IMR-90 (cell line): Measurements from ENCODE around the gene GOLGA6C. TPM values are rescaled to one million over a fixed set of nuclear protein-coding genes. Genes with fewer than 3 reads are reported as not detected.

ENCODE experiments used
- ATAC-seq: fragments of 200-7000 bp; cut with Tn5 transposase; 2 replicates; pipeline ENCODE4 v1.9.1; 2020; ENCODE audit warnings: low read depth, mild to moderate bottlenecking, moderate library complexity
- BruUV-seq: library from RNA; stranded (reverse); fragments of 400-500 nt; replicated peaks from 2 replicates; lab custom pipeline; 2021; lab: Mats Ljungman, UMichigan
- CTCF ChIA-PET: fragments of 300-600 bp; formaldehyde crosslinking; extraction: SDS; loops from one replicate; lab custom pipeline; 2021; ENCODE audit warnings: antibody characterized with exemption; lab: Yijun Ruan, JAX
- POLR2A ChIA-PET: fragments of 300-600 bp; sonication (Branson Sonifier 250); formaldehyde crosslinking; loops from one replicate; lab custom pipeline; 2022; ENCODE audit warnings: antibody characterized with exemption; ENCODE audit not compliant: unreplicated experiment; lab: Charles Lee
- DNase-seq: peaks from one replicate; pipeline ENCODE4 v3.0.0; 2013
- H2AFZ ChIP-seq: replicated peaks from 2 replicates; pipeline ENCODE3; 2013; ENCODE audit warnings: low read length, mild to moderate bottlenecking; ENCODE audit not compliant: poor library complexity
- H2AK5ac ChIP-seq: 2 replicates; pipeline ENCODE4 v1.6.1; 2013; ENCODE audit warnings: low read depth, low read length, inconsistent platforms
- H2AK9ac ChIP-seq: replicated peaks from 2 replicates; pipeline ENCODE3; 2013; ENCODE audit warnings: mild to moderate bottlenecking, low read depth, low read length, moderate library complexity; ENCODE audit not compliant: poor library complexity
- H2BK120ac ChIP-seq: 2 replicates; pipeline ENCODE4 v1.6.1; 2013; ENCODE audit warnings: low read depth, low read length, inconsistent platforms
- H2BK15ac ChIP-seq: 3 replicates; pipeline ENCODE4 v1.6.1; 2013; ENCODE audit warnings: low read depth, low read length, inconsistent platforms
- H2BK20ac ChIP-seq: 2 replicates; pipeline ENCODE4 v1.6.1; 2013; ENCODE audit warnings: low read depth, mild to moderate bottlenecking, inconsistent platforms, low read length, moderate library complexity
- H2BK5ac ChIP-seq: 2 replicates; pipeline ENCODE4 v1.6.1; 2013; ENCODE audit warnings: mild to moderate bottlenecking, low read depth, low read length, inconsistent platforms; ENCODE audit not compliant: poor library complexity, severe bottlenecking
- H3K14ac ChIP-seq: replicated peaks from 2 replicates; pipeline ENCODE4 v1.6.1; 2013; ENCODE audit warnings: low read depth, low read length, inconsistent platforms
- H3K18ac ChIP-seq: 2 replicates; pipeline ENCODE4 v1.6.1; 2013; ENCODE audit warnings: low read depth, low read length, control low read depth
- H3K23ac ChIP-seq: 2 replicates; pipeline ENCODE4 v1.6.1; 2013; ENCODE audit warnings: low read depth, low read length, inconsistent platforms
- H3K27ac ChIP-seq: 2 replicates; pipeline ENCODE4 v1.5.1; 2013; ENCODE audit warnings: mild to moderate bottlenecking, control low read depth, low read length; ENCODE audit not compliant: insufficient read depth
- H3K27me3 ChIP-seq: 2 replicates; pipeline ENCODE4 v1.6.1; 2013; ENCODE audit warnings: low read length; ENCODE audit not compliant: control insufficient read depth, insufficient read depth
- H3K36me3 ChIP-seq: 2 replicates; pipeline ENCODE4 v1.6.1; 2013; ENCODE audit warnings: low read length, mixed read lengths; ENCODE audit not compliant: control insufficient read depth, insufficient read depth
- H3K4ac ChIP-seq: 2 replicates; pipeline ENCODE4 v1.6.1; 2013; ENCODE audit warnings: low read depth, low read length, inconsistent platforms
- H3K4me1 ChIP-seq: 2 replicates; pipeline ENCODE4 v1.6.1; 2013; ENCODE audit warnings: low read length, mixed read lengths; ENCODE audit not compliant: control insufficient read depth, insufficient read depth
- H3K4me2 ChIP-seq: 2 replicates; pipeline ENCODE4 v1.6.1; 2013; ENCODE audit warnings: low read depth, mild to moderate bottlenecking, control low read depth, low read length, moderate library complexity
- H3K4me3 ChIP-seq: 2 replicates; pipeline ENCODE4 v1.5.1; 2013; ENCODE audit warnings: low read depth, mild to moderate bottlenecking, control low read depth, low read length, moderate library complexity; ENCODE audit not compliant: insufficient read depth
- H3K56ac ChIP-seq: 2 replicates; pipeline ENCODE4 v1.6.1; 2013; ENCODE audit warnings: low read length, inconsistent platforms; ENCODE audit not compliant: insufficient read depth; ENCODE audit errors: extremely low read depth
- H3K79me1 ChIP-seq, 2 experiments: 2 replicates each; pipeline ENCODE4 v1.6.1; 2013; ENCODE audit warnings: low read length in 2 of 2, inconsistent platforms in 1 of 2, low read depth in 1 of 2
- H3K9ac ChIP-seq: 2 replicates; pipeline ENCODE4 v1.6.1; 2013; ENCODE audit warnings: low read depth, low read length, control low read depth
- H3K9me1 ChIP-seq: 2 replicates; pipeline ENCODE4 v1.6.1; 2013; ENCODE audit warnings: low read length, inconsistent platforms; ENCODE audit not compliant: insufficient read depth
- H3K9me3 ChIP-seq: 2 replicates; pipeline ENCODE4 v1.6.1; 2013; ENCODE audit warnings: low read length; ENCODE audit not compliant: control insufficient read depth, insufficient read depth
- H4K20me1 ChIP-seq: 2 replicates; pipeline ENCODE4 v1.6.1; 2013; ENCODE audit warnings: low read length, inconsistent platforms; ENCODE audit not compliant: insufficient read depth
- H4K5ac ChIP-seq: 2 replicates; pipeline ENCODE4 v1.6.1; 2013; ENCODE audit warnings: mild to moderate bottlenecking, low read depth, low read length, control low read depth
- H4K8ac ChIP-seq, 2 experiments: 2 replicates each; pipeline ENCODE4 v1.6.1; 2013; ENCODE audit warnings: low read depth in 2 of 2, low read length in 2 of 2, control low read depth in 1 of 2, inconsistent platforms in 1 of 2
- H4K91ac ChIP-seq: 2 replicates; pipeline ENCODE4 v1.6.1; 2013; ENCODE audit warnings: low read depth, low read length, inconsistent platforms; ENCODE audit not compliant: insufficient read depth
- BHLHE40 ChIP-seq: fragments of 150-350 bp; IDR thresholded peaks from 2 replicates; pipeline ENCODE4 v1.6.1; 2016; ENCODE audit warnings: mild to moderate bottlenecking, low read depth, low read length
- CEBPB ChIP-seq: IDR thresholded peaks from 2 replicates; pipeline ENCODE4 v1.6.1; 2012; ENCODE audit warnings: low read depth, low read length, improper control_type of control experiment
- FOS ChIP-seq: fragments of 150-350 bp; IDR thresholded peaks from 2 replicates; pipeline ENCODE4 v1.6.1; 2016; ENCODE audit warnings: low read depth, low read length
- MAFK ChIP-seq: IDR thresholded peaks from 2 replicates; pipeline ENCODE4 v1.6.1; 2012; ENCODE audit warnings: low read depth, low read length, improper control_type of control experiment
- MXI1 ChIP-seq: IDR thresholded peaks from 2 replicates; pipeline ENCODE4 v1.6.1; 2012; ENCODE audit warnings: low read depth, mild to moderate bottlenecking, low read length, moderate library complexity, borderline replicate concordance
- NFE2L2 ChIP-seq: fragments of 150-350 bp; IDR thresholded peaks from 2 replicates; pipeline ENCODE4 v1.6.1; 2016; ENCODE audit warnings: low read depth, mild to moderate bottlenecking, low read length
- RAD21 ChIP-seq: IDR thresholded peaks from 2 replicates; pipeline ENCODE4 v1.6.1; 2012; ENCODE audit warnings: low read length, improper control_type of control experiment
- RFX5 ChIP-seq: IDR thresholded peaks from 2 replicates; pipeline ENCODE4 v1.8.0; 2012; ENCODE audit warnings: low read depth, mild to moderate bottlenecking, low read length, moderate library complexity
- whole genome bisulfite sequencing, 2 experiments: methylation state at CpG; one replicate each; pipeline versions ENCODE4 v1.1.5 to v1.1.7; 2013; ENCODE audit warnings: missing lambda C conversion rate in 2 of 2; ENCODE audit not compliant: insufficient read length in 1 of 2; ENCODE audit errors: extremely low coverage in 2 of 2; 5-methylcytosine and 5-hydroxymethylcytosine counted together
- dilution Hi-C: fragments of 300-500 bp; cut with HindIII; formaldehyde crosslinking; loops from one replicate; pipeline ENCODE4 v1.14.3; 2018; ENCODE audit warnings: low sequenced_read_pairs; ENCODE audit not compliant: unreplicated experiment
- in situ Hi-C: fragments of 300-500 bp; cut with MboI; formaldehyde crosslinking; loops from 3 replicates; pipeline ENCODE4 v1.14.3; 2019; ENCODE audit warnings: low sequenced_read_pairs, inconsistent platforms, mixed read lengths
- intact Hi-C: fragments of 100-400 bp; cut with micrococcal nuclease; formaldehyde crosslinking; loops from 2 replicates; pipeline ENCODE4 v1.10.0; 2022
- polyA plus RNA-seq, 3 experiments: library from polyadenylated mRNA; depleted of rRNA; stranded (reverse); fragments of >200 nt; gene quantifications; 2 replicates each; pipeline ENCODE4 v1.2.3, GENCODE V29; 2012; ENCODE audit warnings: low replicate concordance in 1 of 3
- total RNA-seq: library from RNA; depleted of rRNA; stranded (reverse); fragments of >200 nt; gene quantifications from 2 replicates; pipeline ENCODE4 v1.2.3, GENCODE V29; 2012
- TF ChIP-seq, protein P1 (sequence below): fragments of 150-350 bp; IDR thresholded peaks from 2 replicates; pipeline ENCODE4 v1.6.1; 2017; ENCODE audit warnings: mild to moderate bottlenecking, antibody characterized with exemption, low read length, low read depth
- TF ChIP-seq, protein P2 (sequence below): conservative IDR thresholded peaks from 2 replicates; pipeline ENCODE4 v1.5.1; 2012; ENCODE audit warnings: mild to moderate bottlenecking, low read depth, low read length, improper control_type of control experiment
- TF ChIP-seq, protein P3 (sequence below): fragments of 150-350 bp; IDR thresholded peaks from 2 replicates; pipeline ENCODE4 v1.6.1; 2016; ENCODE audit warnings: low read depth, mild to moderate bottlenecking, low read length, moderate library complexity, borderline replicate concordance

GOLGA6C gene
- total and polyA plus RNA-seq, 2 of the 4 experiments (the other 2 are of a cell fraction) = not detected

- TF ChIP-seq BHLHE40 = no peak
Observed at GRCh38 chr15:75235760-75236729, 22.1 kb upstream of the GOLGA6C start (continued).

GRCh38 chr15:75237316-75237982 is 20.7 kb upstream of the GOLGA6C start:
- ChIA-PET POLR2A (no interaction called here), CTCF (no interaction called here)
- Histone ChIP-seq H3K79me1 (no peaks in the 10 kb centered on the region), H3K18ac (no peak overlapping the region), H4K91ac (no peak overlapping the region), H3K56ac (no peak overlapping the region), H3K4me1 (no peaks in the 10 kb centered on the region), H3K9me3 (no peaks in the 10 kb centered on the region), H3K14ac (no peak overlapping the region), H3K23ac (no peak overlapping the region), H3K9ac (no peak overlapping the region), H3K36me3 (no peaks in the 10 kb centered on the region), H3K9me1 (no peaks in the 10 kb centered on the region), H2BK15ac (no peak overlapping the region), H4K20me1 (no peaks in the 10 kb centered on the region), H3K27me3 (peaks cover 74% of the 10 kb centered on the region), H2BK120ac (no peak overlapping the region), H2BK20ac (no peak overlapping the region), H4K5ac (no peak overlapping the region), H3K4ac (no peak overlapping the region), H3K27ac (no peak overlapping the region), H3K4me2 (no peak overlapping the region), H3K4me3 (no peak overlapping the region), H2AK9ac (no peak overlapping the region), H2BK5ac (no peak overlapping the region), H2AK5ac (no peak overlapping the region), H2AFZ (no peak overlapping the region), H4K8ac (no peak overlapping the region)
- in situ Hi-C loops (no loop called here), dilution Hi-C loops (no loop called here), intact Hi-C loops (no loop called here)
- DNase-seq = no peak
- WGBS, 2 experiments = 100% methylated on average over 1 of the region's 11 CpGs; no CpG with 5 or more reads in 1 of the 2 experiments
- BruUV-seq = no TSS peak
- ATAC-seq = no peak
- TF ChIP-seq RAD21 = no peak
- TF ChIP-seq, protein P1, sequence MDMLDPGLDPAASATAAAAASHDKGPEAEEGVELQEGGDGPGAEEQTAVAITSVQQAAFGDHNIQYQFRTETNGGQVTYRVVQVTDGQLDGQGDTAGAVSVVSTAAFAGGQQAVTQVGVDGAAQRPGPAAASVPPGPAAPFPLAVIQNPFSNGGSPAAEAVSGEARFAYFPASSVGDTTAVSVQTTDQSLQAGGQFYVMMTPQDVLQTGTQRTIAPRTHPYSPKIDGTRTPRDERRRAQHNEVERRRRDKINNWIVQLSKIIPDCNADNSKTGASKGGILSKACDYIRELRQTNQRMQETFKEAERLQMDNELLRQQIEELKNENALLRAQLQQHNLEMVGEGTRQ = no peak
- no peak for TF ChIP-seq RFX5
- no peak for TF ChIP-seq NFE2L2
- TF ChIP-seq FOS = no peak
- TF ChIP-seq MAFK = no peak
- TF ChIP-seq, protein P2, sequence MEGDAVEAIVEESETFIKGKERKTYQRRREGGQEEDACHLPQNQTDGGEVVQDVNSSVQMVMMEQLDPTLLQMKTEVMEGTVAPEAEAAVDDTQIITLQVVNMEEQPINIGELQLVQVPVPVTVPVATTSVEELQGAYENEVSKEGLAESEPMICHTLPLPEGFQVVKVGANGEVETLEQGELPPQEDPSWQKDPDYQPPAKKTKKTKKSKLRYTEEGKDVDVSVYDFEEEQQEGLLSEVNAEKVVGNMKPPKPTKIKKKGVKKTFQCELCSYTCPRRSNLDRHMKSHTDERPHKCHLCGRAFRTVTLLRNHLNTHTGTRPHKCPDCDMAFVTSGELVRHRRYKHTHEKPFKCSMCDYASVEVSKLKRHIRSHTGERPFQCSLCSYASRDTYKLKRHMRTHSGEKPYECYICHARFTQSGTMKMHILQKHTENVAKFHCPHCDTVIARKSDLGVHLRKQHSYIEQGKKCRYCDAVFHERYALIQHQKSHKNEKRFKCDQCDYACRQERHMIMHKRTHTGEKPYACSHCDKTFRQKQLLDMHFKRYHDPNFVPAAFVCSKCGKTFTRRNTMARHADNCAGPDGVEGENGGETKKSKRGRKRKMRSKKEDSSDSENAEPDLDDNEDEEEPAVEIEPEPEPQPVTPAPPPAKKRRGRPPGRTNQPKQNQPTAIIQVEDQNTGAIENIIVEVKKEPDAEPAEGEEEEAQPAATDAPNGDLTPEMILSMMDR = no peak
- TF ChIP-seq CEBPB = no peak
- TF ChIP-seq, protein P3, sequence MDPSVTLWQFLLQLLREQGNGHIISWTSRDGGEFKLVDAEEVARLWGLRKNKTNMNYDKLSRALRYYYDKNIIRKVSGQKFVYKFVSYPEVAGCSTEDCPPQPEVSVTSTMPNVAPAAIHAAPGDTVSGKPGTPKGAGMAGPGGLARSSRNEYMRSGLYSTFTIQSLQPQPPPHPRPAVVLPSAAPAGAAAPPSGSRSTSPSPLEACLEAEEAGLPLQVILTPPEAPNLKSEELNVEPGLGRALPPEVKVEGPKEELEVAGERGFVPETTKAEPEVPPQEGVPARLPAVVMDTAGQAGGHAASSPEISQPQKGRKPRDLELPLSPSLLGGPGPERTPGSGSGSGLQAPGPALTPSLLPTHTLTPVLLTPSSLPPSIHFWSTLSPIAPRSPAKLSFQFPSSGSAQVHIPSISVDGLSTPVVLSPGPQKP = no peak
- TF ChIP-seq MXI1 = no peak
